Amniotic epithelial cell (primary cell): Measurements from ENCODE around the gene ARFGEF2.
"Not testable (repeated sequence)": the region's sequence is repeated elsewhere in the genome, so short reads cannot be mapped to it uniquely, and the experiment has no call there.

Experiments
- DNase-seq: peaks from one replicate; pipeline ENCODE4 v3.0.0-alpha.2; 2010; ENCODE audit warnings: low read depth

ARFGEF2 gene

DNA sequence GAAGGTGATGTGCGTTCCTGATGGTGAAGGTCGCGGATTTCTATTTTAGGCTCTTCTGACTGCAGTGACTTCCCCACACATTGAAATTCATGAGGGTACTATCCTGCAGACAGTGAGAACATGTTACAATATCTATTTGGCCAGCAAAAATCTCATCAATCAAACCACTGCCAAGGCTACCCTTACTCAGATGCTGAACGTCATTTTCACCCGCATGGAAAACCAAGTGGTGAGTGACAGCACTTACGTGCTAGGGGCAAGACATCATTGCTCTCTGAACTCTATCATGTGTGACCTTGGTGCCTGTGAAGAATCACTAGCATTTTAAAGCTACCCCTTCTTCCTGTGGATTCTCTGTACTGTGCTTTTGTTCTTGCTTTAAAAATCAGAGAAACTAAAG, 31.1 kb downstream of the ARFGEF2 start:
- DNase-seq: no peak

DNA sequence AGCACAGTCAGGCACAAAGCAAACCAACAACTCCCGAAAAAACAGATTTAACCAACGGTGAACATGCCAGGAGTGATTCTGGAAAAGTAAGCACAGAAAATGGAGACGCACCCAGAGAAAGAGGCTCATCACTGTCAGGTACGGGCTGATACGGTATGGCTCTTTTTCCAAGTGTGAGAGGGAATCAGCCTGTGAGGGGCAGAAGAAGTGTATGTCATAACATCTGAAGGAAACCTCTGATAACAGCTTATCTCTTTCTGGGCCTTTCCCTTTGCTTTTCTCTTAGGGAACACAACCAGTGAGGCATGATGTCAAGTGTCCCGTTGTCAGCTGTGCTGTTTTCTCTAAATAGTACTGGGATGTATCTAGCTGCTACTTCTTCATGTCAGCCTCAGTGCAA, 32.1 kb downstream of the ARFGEF2 start:
- no peak for DNase-seq

DNA sequence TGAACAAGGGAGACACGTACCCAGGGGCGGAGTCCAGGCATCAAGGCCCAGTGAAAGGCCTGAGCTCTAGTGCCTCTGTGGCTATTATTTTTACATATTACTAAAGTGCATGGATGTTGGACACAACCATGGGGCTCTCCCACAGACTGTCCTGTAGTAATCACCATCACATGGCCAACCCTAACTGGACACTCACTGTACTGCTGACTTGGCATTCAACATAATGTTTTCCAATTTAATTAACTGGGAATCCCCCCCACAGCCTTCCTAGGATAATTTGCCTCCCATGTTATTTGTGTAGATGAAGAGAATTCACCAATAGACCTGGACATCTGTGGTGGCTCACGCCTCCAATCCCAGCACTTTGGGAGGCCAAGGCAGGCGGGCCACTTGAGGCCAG, 34.5 kb downstream of the ARFGEF2 start:
- DNase-seq: no peak

DNA sequence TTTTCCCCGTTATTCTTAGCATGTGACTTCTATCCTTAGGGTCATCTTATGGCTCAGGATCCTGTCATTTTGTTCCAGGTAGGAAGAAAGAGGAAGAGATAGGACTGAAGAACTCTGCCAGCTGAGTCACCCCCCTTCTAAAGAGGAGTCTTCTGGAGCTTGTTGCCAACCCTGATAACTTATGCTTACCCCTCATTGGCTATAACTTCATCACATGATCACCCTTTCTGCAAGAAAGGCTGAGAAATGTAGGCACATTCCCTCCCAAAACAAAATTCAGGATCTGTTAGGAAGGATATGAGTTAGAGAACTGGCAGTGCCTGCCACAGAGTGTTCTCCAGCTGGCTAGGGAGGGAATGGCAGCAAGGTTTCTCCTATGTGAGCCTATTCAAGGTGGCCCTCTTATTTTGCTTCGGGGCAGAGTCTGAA, 35.6 kb downstream of the ARFGEF2 start:
- peak; percentile 55 for DNase-seq

DNA sequence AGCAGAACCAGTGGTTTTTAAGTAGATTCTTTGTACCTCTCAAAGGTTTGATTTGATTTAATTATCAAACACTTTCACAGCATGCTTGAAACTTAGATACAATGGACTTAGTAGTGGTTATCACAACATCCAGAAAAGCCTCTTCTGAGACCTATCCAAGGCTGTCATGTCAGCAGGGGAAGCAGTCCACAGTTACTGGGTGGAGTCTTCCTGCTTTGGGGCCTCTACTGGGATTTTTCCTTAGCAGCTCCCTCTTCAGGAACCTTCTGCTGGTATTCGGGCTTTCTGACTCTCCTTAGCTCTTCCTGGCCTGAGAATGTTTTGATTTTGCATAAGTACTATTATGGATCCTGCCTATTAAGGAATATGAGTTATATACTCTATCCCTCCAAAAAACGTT, 36.0 kb downstream of the ARFGEF2 start:
- peak; percentile 16 for DNase-seq

DNA sequence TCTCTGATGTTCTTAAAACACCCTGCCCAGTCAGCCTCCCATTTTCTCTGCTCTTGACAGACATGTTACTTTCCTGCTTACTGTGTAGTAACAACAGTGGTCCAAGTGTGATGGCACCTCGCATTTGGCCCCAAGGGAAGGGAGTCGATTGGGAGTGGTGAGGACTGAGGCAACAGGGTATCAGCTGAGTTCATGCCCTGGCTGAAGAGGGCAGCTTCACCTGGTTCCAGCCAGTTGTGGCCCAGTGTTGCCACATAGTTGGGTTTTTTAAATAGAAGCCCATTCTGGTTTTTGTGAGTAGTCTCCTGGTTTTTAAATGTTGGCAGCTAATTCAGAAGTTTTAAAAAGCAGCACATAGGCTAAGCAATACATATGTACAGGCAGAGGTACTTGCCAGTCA, 37.2 kb downstream of the ARFGEF2 start:
- no peak for DNase-seq

DNA sequence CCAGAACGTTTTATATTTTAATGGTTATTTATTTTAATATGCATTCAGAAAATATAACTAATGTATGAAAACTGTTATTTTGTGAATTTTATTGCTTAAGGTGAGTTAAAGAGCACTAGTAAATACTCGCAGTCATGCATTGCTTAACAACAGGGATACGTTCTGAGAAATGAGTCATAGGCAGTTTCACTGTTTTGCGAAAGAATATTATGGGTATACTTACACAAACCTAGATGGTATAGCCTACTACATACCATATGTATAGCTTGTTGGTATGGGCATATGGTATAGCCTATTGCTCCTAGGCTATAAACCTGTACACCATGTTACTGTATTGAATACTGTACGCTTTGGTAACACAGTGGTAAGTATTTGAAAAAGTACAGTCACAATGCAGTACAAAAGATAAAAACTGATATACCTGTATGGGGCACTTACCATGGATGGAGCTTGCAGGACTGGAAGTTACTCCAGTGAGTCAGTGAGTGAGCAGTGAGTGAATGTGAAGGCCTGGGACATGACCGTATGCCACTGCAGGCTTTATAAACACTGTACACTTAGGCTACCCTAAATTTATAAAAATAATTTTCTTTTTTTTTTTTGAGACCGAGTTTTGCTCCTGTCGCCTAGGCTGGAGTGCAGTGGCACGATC, 38.5 kb downstream of the ARFGEF2 start:
- DNase-seq: peak; percentile 73

DNA sequence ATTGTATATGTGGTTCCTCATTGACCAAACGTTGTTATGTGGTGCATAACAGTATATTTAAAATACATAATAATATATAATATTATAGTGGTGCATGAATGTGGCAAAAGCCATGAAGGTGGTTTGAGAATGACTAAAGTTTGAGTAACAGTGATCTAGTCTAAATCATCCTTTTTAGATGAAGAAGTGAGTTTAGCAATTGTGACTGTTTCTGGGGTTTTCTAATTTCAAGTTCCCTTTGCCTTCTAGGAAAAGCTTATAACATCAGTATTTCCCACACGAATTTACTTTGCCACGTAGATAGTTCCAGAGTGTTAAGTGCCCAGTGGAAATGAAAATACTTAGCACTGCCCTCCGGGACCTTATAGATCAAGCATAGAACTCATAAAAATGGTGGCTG, 40.9 kb downstream of the ARFGEF2 start:
- no peak for DNase-seq

DNA sequence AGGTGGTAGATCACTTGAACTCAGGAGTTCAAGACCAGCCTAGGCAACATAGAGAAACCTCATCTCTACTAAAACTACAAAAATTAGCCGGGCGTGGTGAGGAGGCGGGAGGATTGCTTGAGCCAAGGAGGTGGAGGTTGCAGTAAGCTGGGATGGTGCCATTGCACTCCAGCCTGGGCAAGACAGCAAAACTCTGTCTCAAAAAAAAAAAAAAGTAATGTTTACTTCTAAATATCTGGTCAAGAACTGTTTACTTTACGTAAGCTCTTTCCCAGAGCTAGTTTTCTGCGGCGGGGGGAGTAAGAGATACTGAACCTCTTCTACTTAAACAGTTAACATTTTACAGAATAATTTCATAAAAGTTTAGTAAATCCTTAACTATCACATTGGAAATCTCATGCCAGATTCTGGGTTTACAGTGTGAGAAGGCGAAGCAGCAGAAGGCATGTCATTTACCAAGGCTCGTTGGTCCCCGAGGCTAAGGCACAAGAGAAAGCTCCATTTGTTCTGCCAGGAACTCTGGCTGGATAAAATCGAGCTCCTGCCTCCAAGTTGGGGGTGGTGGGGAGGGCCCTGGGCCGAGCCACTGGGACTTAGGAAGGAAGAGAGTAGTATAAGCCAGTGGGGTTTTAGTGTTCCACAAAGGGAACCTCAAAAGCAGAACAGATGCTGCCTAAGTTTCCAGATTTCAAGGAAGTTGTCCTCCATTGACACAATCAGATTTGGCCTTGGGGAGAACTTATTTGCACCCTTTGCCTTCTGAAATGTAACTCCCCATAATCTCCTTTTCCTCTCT, 41.7 kb downstream of the ARFGEF2 start:
- DNase-seq: no peak

DNA sequence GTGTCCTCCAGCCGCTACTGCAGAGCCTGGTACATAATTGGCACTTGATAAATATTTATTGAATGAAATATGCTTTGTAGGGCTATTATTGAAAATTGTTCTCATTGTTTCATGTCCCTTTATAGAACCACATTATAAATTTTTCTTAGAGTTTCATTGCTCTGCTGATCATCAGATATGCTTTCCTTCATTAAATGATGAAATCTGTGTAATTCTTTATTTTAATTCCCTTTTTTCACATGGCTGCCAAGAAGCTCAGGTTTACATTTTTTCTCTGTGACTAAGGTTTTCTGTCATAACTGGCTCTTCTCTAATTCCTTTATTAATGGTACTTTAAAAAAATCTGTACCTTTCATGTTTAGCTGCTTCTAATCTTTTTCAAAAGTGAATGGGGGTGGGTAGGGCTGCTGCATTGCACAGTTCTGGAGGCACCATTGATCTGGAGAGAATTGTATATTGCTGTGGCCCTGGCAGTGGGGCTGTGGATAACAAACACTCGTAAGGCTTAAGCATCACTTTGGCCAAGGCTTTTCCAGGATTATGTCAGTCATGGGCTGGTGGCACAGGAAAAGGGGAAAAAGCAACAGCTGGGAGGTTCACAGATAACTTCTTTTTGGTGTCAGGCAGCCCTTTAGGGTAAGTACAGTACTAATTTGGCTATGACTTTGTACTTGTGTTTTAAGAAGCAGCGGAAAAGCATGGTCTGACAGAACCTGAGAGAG, 43.8 kb downstream of the ARFGEF2 start:
- peak; percentile 69 for DNase-seq

DNA sequence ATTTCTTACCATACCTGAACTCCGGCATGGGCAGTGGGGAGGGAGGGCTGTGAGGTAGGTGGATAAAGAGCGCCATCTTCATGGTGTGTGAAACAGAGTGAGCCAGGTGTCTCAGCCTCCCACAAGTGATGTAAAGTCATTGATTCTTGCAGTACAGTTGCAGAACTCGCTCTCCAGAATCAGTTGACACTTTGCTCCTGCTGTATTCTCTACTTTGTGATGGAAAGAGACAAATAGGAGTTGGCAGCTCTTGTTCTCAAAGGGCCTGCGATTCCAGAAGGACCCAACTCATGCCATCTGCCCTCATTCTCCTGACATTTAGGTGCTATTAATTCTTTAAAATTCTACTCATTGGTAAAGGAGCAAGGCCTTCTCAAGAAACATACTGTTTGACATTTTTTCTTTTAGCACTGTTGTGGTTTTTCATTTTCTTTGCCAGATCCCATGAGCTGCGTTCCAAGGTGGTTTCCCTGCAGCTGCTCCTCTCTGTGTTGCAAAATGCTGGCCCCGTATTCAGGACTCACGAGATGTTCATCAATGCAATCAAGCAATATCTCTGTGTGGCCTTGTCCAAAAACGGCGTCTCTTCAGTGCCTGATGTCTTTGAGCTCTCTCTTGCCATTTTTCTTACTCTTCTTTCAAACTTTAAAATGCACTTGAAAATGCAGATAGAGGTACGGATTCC, 49.3 kb downstream of the ARFGEF2 start:
- no peak for DNase-seq

DNA sequence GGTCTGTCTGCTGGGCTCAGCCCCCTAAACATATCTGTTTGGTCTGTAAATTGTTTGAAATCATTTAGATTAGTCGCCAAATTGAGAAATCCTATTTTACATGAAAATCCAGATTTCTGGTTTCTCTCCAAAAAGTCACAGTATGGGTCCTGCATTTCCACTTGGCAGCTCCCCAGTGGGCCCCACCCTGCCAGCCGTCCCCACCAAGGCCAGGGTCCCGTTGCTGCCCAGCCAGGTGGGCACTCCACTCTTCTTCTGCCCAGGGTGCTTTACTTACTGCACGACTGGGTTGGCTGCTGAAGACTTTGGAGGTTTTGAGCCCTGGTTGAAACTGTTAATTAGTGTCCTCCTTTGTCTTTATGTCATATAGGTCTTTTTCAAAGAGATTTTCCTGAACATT, 50.4 kb downstream of the ARFGEF2 start:
- peak; percentile 31 for DNase-seq

DNA sequence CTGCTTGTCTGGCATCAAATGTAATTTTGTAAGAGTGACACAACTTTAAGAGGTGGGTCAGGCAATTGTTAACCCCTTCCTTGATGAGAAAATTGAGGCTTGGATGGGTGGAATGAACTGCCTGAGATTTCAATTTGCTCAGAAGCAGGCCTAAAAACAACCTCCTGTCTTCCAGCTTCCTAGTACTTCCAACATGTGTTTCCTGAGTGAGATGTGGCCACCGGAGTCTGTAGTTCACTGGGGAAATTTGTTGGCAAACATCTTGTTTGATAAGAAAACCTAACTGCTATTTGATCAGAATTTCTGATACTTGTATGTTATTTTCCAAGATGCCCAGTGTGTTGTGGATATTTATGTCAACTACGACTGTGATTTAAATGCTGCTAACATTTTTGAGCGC, 51.3 kb downstream of the ARFGEF2 start:
- DNase-seq: no peak

DNA sequence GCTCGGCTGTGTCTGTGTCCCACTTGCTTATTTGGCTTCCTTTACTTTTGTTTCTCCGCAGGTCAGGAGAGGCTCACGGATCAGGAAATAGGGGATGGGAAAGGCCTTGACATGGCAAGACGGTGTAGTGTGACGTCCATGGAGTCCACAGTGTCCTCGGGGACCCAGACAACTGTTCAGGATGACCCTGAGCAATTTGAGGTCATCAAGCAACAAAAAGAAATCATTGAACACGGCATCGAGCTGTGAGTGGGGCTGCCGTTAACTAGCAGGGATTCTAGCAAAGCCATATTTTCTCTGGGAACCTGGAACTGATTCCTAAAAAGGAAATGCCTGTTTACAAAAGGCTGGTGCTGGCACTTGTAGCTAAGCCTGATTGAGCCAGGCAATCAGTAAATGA, 54.4 kb downstream of the ARFGEF2 start:
- no peak for DNase-seq

DNA sequence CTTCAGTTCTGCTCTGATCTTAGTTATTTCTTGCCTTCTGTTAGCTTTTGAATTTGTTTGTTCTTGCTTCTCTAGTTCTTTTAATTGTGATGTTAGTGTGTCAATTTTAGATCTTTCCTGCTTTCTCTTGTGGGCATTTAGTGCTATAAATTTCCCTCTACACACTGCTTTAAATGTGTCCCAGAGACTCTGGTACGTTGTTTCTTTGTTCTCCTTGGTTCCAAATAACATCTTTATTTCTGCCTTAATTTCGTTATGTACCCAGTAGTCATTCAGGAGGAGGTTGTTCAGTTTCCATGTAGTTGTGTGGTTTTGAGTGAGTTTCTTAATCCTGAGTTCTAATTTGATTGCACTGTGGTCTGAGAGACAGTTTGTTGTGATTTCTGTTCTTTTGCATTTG, 58.5 kb downstream of the ARFGEF2 start:
- DNase-seq: not testable (repeated sequence)

DNA sequence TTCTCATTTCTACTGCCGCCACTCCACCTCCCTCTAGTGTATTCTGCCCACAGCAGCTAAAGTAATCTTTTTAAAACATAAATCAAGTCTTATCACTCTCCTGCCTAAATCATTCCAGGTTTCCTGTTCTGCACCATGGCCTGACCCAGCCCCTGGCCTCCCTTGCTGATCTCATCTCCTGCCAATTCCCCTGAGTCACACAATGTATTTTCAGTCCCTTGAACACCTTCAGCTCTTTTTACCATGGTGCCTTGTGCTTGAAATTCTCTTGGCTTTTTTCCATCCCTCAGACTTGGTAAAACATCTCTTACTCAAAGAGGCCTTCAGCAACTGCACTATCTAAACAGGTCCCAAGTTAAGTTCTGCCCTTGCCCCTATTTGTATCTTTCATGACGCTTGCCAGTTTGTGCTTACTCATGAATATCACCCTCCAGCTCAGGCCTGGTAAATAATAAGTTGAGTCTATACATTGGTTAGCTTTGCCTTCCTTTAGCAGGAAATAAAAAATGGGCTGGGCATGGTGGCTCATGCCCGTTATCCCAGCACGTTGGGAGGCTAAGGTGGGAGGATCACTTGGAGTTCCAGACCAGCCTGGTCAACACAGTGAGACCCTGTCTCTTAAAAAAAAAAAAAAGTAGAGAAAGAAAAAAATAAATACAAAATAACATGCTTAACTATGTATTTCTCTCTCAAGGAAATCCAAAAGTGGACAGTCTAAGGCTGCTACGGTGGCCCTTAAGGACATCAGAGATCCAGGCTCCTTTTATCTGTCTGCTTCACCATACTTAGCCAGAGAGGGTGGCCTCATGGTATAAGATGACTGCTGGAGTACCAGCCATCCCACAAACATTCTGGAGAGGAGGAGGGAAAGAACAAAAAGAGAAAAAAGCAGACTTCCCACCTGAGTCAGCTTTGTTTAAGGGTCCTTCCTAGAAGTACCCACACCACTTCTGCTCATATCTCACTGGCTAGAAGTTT, 62.2 kb downstream of the ARFGEF2 start:
- DNase-seq: peak; percentile 98

DNA sequence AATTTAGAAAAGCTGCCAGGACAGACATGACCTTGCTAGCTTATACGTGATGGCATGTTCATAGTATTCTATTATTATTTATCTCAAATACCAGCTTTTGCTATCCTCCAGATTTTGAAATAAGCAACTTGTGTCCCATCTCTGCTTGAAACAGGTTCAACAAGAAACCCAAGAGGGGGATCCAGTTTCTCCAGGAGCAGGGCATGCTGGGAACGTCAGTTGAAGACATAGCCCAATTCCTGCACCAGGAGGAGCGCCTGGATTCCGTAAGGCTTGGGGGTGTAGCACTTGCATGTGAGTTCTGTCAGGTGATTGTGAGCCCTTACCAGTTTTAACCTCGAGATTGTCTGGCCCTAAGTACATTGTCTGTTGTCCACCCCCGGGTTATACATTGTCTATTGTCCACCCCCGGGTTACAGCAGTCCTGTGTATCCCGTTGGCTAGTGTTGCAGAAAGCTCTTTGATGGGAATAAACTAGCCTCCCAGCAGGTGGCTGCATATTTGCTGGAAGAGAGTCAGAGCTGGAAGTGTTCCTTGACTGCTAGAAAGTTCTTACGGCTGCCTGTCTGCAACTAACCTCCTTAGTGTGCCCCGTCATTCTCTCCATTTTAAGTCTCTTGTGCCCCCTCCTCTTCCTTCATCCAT, 63.2 kb downstream of the ARFGEF2 start:
- no peak for DNase-seq

DNA sequence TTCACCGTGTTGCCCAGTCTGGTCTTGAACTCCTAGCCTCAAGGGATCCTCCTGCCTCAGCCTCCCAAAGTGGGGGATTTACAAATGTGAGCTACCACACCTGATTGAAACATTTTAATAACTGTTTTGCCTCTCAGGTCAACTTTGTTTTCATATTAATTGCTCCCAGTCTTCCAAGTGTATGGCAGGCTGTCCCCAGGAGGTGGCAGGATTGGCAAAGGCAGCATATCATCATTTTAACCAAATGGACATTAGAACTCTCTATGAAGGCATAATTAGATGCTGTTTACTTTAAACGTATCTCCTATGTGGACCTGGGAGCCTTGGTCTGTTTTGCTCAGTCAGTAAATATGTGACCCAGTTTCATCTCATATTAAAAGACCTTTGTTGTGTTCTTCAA, 65.4 kb downstream of the ARFGEF2 start:
- no peak for DNase-seq

DNA sequence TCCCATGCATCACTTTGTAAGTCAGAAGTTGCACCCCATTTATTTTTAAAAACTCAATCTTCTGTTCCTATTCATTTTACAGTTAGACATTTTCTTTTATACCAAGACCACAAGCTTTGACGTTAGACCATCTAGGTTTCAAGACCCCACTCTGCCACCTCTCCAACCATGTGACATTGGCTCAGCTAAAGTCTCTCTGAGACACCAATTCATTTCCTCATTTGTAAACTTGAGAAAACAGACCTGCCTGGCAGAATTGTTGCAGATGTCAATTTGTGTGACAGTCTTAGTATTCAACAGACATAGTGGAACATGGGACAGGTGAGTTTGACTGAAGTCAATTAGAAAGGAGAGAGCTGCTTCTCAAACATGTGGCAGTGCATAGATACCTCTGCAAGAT, 69.0 kb downstream of the ARFGEF2 start:
- DNase-seq: no peak

DNA sequence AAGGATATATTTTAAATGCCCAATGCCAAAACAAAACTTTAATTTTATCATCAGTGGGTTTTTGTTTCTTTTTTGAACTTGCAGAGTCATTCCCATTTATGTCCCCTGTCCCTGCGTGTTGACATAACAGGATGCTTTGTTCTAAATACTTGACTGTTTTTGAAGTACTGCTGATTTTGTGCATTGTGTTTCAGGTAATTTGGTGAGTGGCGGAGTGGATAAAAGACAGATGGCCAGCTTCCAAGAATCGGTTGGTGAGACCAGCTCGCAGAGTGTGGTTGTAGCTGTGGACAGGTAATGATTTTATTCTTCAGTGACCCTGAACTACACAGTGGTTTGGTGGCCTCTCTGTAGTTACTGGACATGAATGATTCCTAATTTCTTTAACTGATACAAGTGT, 74.1 kb downstream of the ARFGEF2 start:
- no peak for DNase-seq
